ENCODE data around the gene FOXJ1. TPM values are rescaled to one million over a fixed set of nuclear protein-coding genes. Genes with fewer than 3 reads are reported as not detected.

The FOXJ1 gene
- total and polyA plus RNA-seq, 4 donors: under 0.01 to 1.5 TPM; not detected in 2

GRCh38 chr17:76145231-76146052 lies 4.4 kb upstream of the FOXJ1 start:
- no peak overlapping the region for H3K27ac ChIP-seq (ENCODE audit: low read depth in 1 of 2, low read length in 2 of 2)
- TF ChIP-seq, protein P1, sequence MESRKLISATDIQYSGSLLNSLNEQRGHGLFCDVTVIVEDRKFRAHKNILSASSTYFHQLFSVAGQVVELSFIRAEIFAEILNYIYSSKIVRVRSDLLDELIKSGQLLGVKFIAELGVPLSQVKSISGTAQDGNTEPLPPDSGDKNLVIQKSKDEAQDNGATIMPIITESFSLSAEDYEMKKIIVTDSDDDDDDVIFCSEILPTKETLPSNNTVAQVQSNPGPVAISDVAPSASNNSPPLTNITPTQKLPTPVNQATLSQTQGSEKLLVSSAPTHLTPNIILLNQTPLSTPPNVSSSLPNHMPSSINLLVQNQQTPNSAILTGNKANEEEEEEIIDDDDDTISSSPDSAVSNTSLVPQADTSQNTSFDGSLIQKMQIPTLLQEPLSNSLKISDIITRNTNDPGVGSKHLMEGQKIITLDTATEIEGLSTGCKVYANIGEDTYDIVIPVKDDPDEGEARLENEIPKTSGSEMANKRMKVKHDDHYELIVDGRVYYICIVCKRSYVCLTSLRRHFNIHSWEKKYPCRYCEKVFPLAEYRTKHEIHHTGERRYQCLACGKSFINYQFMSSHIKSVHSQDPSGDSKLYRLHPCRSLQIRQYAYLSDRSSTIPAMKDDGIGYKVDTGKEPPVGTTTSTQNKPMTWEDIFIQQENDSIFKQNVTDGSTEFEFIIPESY (IDR thresholded peaks at IDR 0.05): no peak
- TF ChIP-seq RAD21 (IDR thresholded peaks at IDR 0.05) (no peak), NR2F2 (IDR thresholded peaks at IDR 0.05) (no peak), HNF4G (IDR thresholded peaks at IDR 0.05) (no peak), HNF4A (conservative IDR thresholded peaks at IDR 0.05) (no peak), GABPA (IDR thresholded peaks at IDR 0.05 in 1 of 2, conservative IDR thresholded peaks at IDR 0.05 in 1 of 2) (no peak), FOXA2 (IDR thresholded peaks at IDR 0.05) (no peak), RXRA (IDR thresholded peaks at IDR 0.05) (no peak), JUND (IDR thresholded peaks at IDR 0.05) (no peak), YY1 (IDR thresholded peaks at IDR 0.05) (no peak), FOXA1 (IDR thresholded peaks at IDR 0.05) (no peak), REST (IDR thresholded peaks at IDR 0.05) (no peak), TAF1 (conservative IDR thresholded peaks at IDR 0.05) (no peak)
- TF ChIP-seq, protein P2, sequence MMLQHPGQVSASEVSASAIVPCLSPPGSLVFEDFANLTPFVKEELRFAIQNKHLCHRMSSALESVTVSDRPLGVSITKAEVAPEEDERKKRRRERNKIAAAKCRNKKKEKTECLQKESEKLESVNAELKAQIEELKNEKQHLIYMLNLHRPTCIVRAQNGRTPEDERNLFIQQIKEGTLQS (IDR thresholded peaks at IDR 0.05): no peak
- WGBS: 81% methylated on average over 25 of the region's 25 CpGs
- H3K4me1 ChIP-seq (ENCODE audit: control insufficient read depth in 4 of 4, insufficient read depth in 4 of 4, low read length in 3 of 4): peaks cover 4 to 18% (median 9%) of the 10 kb centered on the region in 4 donors
- no peak overlapping the region for H3K4me3 ChIP-seq (ENCODE audit: low read depth in 1 of 3, low read length in 3 of 3)
- H3K9me3 ChIP-seq (ENCODE audit: control insufficient read depth in 4 of 4, low read length in 3 of 4): no peaks in the 10 kb centered on the region
- DNase-seq (ENCODE audit: low spot score): peak; percentile 28
- H3K9ac ChIP-seq (ENCODE audit: low read depth in 1 of 2, low read length in 2 of 2): peak overlapping the region in 1 of 2 donors; percentile 31
- no peaks in the 10 kb centered on the region for H3K36me3 ChIP-seq (ENCODE audit: control insufficient read depth in 4 of 4, insufficient read depth in 3 of 4, low read depth in 1 of 4, low read length in 3 of 4)
- H3K27me3 ChIP-seq (ENCODE audit: control insufficient read depth in 4 of 4, insufficient read depth in 4 of 4, low read length in 3 of 4): no peaks in the 10 kb centered on the region

GRCh38 chr17:76142585-76143041 lies 1.6 kb upstream of the FOXJ1 start:
- peaks cover 0 to 3% (median 1%) of the 10 kb centered on the region in 4 donors for H3K27me3 ChIP-seq (ENCODE audit: control insufficient read depth in 4 of 4, insufficient read depth in 4 of 4, low read length in 3 of 4)
- no peaks in the 10 kb centered on the region for H3K9me3 ChIP-seq (ENCODE audit: control insufficient read depth in 4 of 4, low read length in 3 of 4)
- H3K9ac ChIP-seq (ENCODE audit: low read depth in 1 of 2, low read length in 2 of 2): no peak overlapping the region
- WGBS: 95% methylated on average over 6 of the region's 6 CpGs
- peaks cover 2 to 18% (median 9%) of the 10 kb centered on the region in 4 donors for H3K4me1 ChIP-seq (ENCODE audit: control insufficient read depth in 4 of 4, insufficient read depth in 4 of 4, low read length in 3 of 4)
- DNase-seq (ENCODE audit: low spot score): peak; percentile 31
- TF ChIP-seq HNF4A (conservative IDR thresholded peaks at IDR 0.05) (no peak), FOXA1 (IDR thresholded peaks at IDR 0.05) (no peak), YY1 (IDR thresholded peaks at IDR 0.05) (no peak), RAD21 (IDR thresholded peaks at IDR 0.05) (no peak), GABPA (IDR thresholded peaks at IDR 0.05 in 1 of 2, conservative IDR thresholded peaks at IDR 0.05 in 1 of 2) (no peak), JUND (IDR thresholded peaks at IDR 0.05) (no peak), RXRA (IDR thresholded peaks at IDR 0.05) (no peak)
- TF ChIP-seq, protein P1 (IDR thresholded peaks at IDR 0.05): no peak
- TF ChIP-seq, protein P2 (IDR thresholded peaks at IDR 0.05): no peak
- no peaks in the 10 kb centered on the region for H3K36me3 ChIP-seq (ENCODE audit: control insufficient read depth in 4 of 4, insufficient read depth in 3 of 4, low read depth in 1 of 4, low read length in 3 of 4)
- H3K27ac ChIP-seq (ENCODE audit: low read depth in 1 of 2, low read length in 2 of 2): no peak overlapping the region
- H3K4me3 ChIP-seq (ENCODE audit: low read depth in 1 of 3, low read length in 3 of 3): no peak overlapping the region
